ENCODE data around the gene EGR1. TPM values are rescaled to one million over a fixed set of nuclear protein-coding genes. Genes with fewer than 3 reads are reported as not detected.
A peak's percentile ranks its signal among the peaks of the same experiment; 100 is the strongest.

EGR1 gene
- 76.6 and 83.3 TPM in 2 replicates for total RNA-seq (2021)
- long read RNA-seq, partial matches to known transcripts, result 20 of 20 reads
- long read RNA-seq, other reads (novel, unspliced or antisense), result 0 of 20 reads

- H3K27ac Mint-ChIP-seq, result peak within 1 kb of the TSS; percentile 32 to 92 (median 83); a peak in 4 of 7 replicates
- Histone ChIP-seq H3K9ac (ENCODE audit: extremely low read depth, insufficient read length, low read length) (peak within 1 kb of the TSS; percentile 83), H3K79me1 (ENCODE audit: insufficient read depth, low read depth, low read length, poor library complexity, severe bottlenecking) (no peaks in the 10 kb centered on the region), H3K56ac (ENCODE audit: insufficient read length, low read depth, low read length) (no peak within 1 kb of the TSS), H3K9me3 (ENCODE audit: control insufficient read depth, low read depth, low read length) (no peaks in the 10 kb centered on the region), H2AFZ (ENCODE audit: low read length) (no peak within 1 kb of the TSS), H2BK15ac (ENCODE audit: low read depth, low read length) (no peak within 1 kb of the TSS), H4K8ac (replicated peaks; ENCODE audit: insufficient read length, low read depth, low read length) (no peak within 1 kb of the TSS), H2BK120ac (ENCODE audit: low read depth, low read length, poor library complexity, severe bottlenecking) (no peak within 1 kb of the TSS), H2BK20ac (ENCODE audit: low read depth, low read length, poor library complexity, severe bottlenecking) (no peak within 1 kb of the TSS), H2AK5ac (ENCODE audit: insufficient read length, low read length) (no peak within 1 kb of the TSS), H4K20me1 (ENCODE audit: control insufficient read depth, insufficient read depth, insufficient read length) (no peaks in the 10 kb centered on the region), H3K27me3 (ENCODE audit: insufficient read depth, low read length) (no peaks in the 10 kb centered on the region; the same call in 1 of the 2 replicates), H3K4ac (ENCODE audit: low read depth, low read length) (no peak within 1 kb of the TSS), H2BK5ac (ENCODE audit: insufficient read length, low read length) (no peak within 1 kb of the TSS), H2BK12ac (ENCODE audit: insufficient read length, low read depth, low read length) (no peak within 1 kb of the TSS), H3K4me1 (ENCODE audit: insufficient read depth, low read length) (no peaks in the 10 kb centered on the region), H3K14ac (ENCODE audit: insufficient read depth, low read length) (peak within 1 kb of the TSS; percentile 87; the same call in 1 of the 2 replicates), H4K5ac (ENCODE audit: insufficient read length, low read depth, low read length) (no peak within 1 kb of the TSS), H3K4me2 (ENCODE audit: insufficient read depth, insufficient read length, low read length) (peak within 1 kb of the TSS; percentile 72), H3K18ac (ENCODE audit: insufficient read length, low read depth, low read length) (peak within 1 kb of the TSS; percentile 94), H3K79me2 (ENCODE audit: insufficient read depth, low read length) (no peaks in the 10 kb centered on the region), H3K23me2 (ENCODE audit: insufficient read length, low read depth, low read length, poor library complexity, severe bottlenecking) (peaks cover 23% of the 10 kb centered on the region), H4K91ac (ENCODE audit: insufficient read length, low read depth, low read length) (no peak within 1 kb of the TSS), H3T11ph (ENCODE audit: low read length) (no peak within 1 kb of the TSS), H3K27ac (ENCODE audit: insufficient read length, low read depth, low read length) (no peak within 1 kb of the TSS), H3K23ac (ENCODE audit: insufficient read length, low read depth, low read length) (no peak within 1 kb of the TSS)
- peaks cover 0 to 11% of the 10 kb centered on the region in 2 experiments; a peak in 2 of 5 replicates for H3K9me3 Mint-ChIP-seq
- peaks cover 24 to 31% of the 10 kb centered on the region in 2 experiments for H3K4me1 Mint-ChIP-seq
- DNase-seq, result peak; percentile 95
- TF ChIP-seq CTCF (conservative IDR thresholded peaks at IDR 0.05), result no peak; the same call in 2 of the 3 replicates
- no CpG with 5 or more reads among the region's 85 CpGs for WGBS (ENCODE audit: extremely low coverage, insufficient read length, low lambda C conversion rate)
- H3K27me3 Mint-ChIP-seq (ENCODE audit: low read depth), result peaks cover 22% of the 10 kb centered on the region
- H3K36me3 Mint-ChIP-seq (ENCODE audit: insufficient read depth in 1 of 3, low read depth in 3 of 3), result peaks cover 18 to 28% (median 26%) of the 10 kb centered on the region in 3 experiments
- peak within 1 kb of the TSS; percentile 86 for H3K4me3 Mint-ChIP-seq
Measured at GRCh38 chr5:138465261-138466124, at the start of gene EGR1. TSS of gene EGR1 (plus strand) at chr5:138465479. CDS start at chr5:138465762, 283 bp downstream.
